GM21515 (cell line): ENCODE measurements around the gene MAU2.

Experiments used
- ATAC-seq: cut with Tn5 transposase; IDR thresholded peaks from one replicate; pipeline ENCODE4 v1.9.1; 2021; ENCODE audit not compliant: unreplicated experiment

Gene MAU2

GRCh38 chr19:19406878-19407632 is 86.4 kb downstream of the MAU2 start:
- ATAC-seq = no peak

- no peak for ATAC-seq
Observed at GRCh38 chr19:19407633-19407930, 87.0 kb downstream of the MAU2 start.
